Dendritic cell treated with granulocyte-macrophage colony-stimulating factor and Interleukin-4, amounts not matched to agents 40 ng/mL and 50 ng/mL, for 4 days (primary cell): ENCODE results near the gene VWF.
"Not testable (repeated sequence)": the region's sequence is repeated elsewhere in the genome, so short reads cannot be mapped to it uniquely, and the experiment has no call there.

Experiments used
- H3K27ac Mint-ChIP-seq: one replicate; pipeline ENCODE4 v1.8.0; 2022; ENCODE audit warnings: mild to moderate bottlenecking, mixed read lengths
- H3K27me3 Mint-ChIP-seq: one replicate; pipeline ENCODE4 v1.8.0; 2022; ENCODE audit warnings: mild to moderate bottlenecking, mixed read lengths
- H3K36me3 Mint-ChIP-seq: one replicate; pipeline ENCODE4 v1.8.0; 2022; ENCODE audit warnings: low read depth, mixed read lengths
- H3K4me1 Mint-ChIP-seq: one replicate; pipeline ENCODE4 v1.8.0; 2022; ENCODE audit warnings: low read depth, mixed read lengths
- H3K4me3 Mint-ChIP-seq: one replicate; pipeline ENCODE4 v1.8.0; 2022; ENCODE audit warnings: mild to moderate bottlenecking, moderate library complexity, mixed read lengths
- H3K9me3 Mint-ChIP-seq: one replicate; pipeline ENCODE4 v1.8.0; 2022; ENCODE audit warnings: mixed read lengths
- intact Hi-C: fragments of 100-400 bp; cut with micrococcal nuclease; formaldehyde crosslinking; loops from one replicate; pipeline ENCODE4 v1.15.0; 2022

The VWF gene

GRCh38 chr12:6025703-6026298, 98.7 kb downstream of the VWF start:
- H3K4me1 Mint-ChIP-seq, H3K36me3 Mint-ChIP-seq, intact Hi-C loops, H3K27ac Mint-ChIP-seq, H3K4me3 Mint-ChIP-seq, H3K27me3 Mint-ChIP-seq, H3K9me3 Mint-ChIP-seq: not testable (repeated sequence)

GRCh38 chr12:6024066-6024465, 100.4 kb downstream of the VWF start:
- intact Hi-C loops, H3K36me3 Mint-ChIP-seq, H3K27me3 Mint-ChIP-seq: not testable (repeated sequence)

GRCh38 chr12:6020930-6021329, 103.5 kb downstream of the VWF start:
- no peaks in the 10 kb centered on the region for H3K36me3 Mint-ChIP-seq
- peaks cover 5% of the 10 kb centered on the region for H3K27me3 Mint-ChIP-seq
- no peaks in the 10 kb centered on the region for H3K4me1 Mint-ChIP-seq
- no peak overlapping the region for H3K4me3 Mint-ChIP-seq
- intact Hi-C loops = no loop called here
- no peak overlapping the region for H3K27ac Mint-ChIP-seq
- H3K9me3 Mint-ChIP-seq = no peaks in the 10 kb centered on the region

More at GRCh38 chr12:6024066-6024465, 100.4 kb downstream of the VWF start:
- H3K27ac Mint-ChIP-seq, H3K4me3 Mint-ChIP-seq, H3K4me1 Mint-ChIP-seq, H3K9me3 Mint-ChIP-seq: not testable (repeated sequence)

DNA sequence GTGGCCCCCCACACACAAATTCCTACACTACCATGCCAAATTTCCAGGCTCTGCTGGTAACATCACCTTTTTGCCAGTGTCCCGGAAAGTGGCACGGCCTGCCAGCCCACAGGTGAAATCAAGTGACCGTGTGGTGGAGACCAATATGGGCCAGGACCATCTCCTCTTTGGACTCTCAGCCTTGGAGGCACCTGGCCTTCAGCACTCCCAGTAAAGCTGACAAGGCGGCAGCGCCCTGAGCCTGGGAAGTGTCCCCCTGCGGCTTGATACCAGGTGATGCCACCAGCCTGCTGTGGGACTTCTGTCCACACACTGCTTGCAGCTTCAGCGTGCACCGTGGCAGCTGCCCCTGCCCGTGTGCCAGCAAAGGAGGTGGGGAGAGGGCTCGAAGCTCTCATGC, 104.0 kb downstream of the VWF start:
- H3K36me3 Mint-ChIP-seq, H3K4me1 Mint-ChIP-seq, H3K27ac Mint-ChIP-seq, H3K27me3 Mint-ChIP-seq, intact Hi-C loops, H3K9me3 Mint-ChIP-seq, H3K4me3 Mint-ChIP-seq: not testable (repeated sequence)

DNA sequence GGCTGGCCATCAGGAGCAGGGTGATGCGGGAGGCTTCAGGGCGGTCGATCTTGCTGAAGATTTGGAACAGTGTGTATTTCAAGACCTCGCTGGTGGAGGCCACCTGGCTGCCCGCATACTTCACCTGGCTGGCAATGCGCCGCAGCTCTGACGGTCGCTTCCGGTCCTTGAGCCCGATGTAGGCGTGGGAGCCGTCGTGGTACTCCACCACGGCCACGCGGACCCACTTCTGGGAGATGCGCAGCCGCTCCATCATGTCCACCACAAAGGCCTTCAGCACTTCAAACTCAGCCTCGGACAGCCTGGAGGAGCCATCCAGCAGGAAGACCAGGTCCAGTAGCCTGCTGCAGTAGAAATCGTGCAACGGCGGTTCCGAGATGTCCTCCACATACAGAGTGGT, 105.2 kb downstream of the VWF start:
- H3K9me3 Mint-ChIP-seq, H3K4me1 Mint-ChIP-seq, H3K36me3 Mint-ChIP-seq, intact Hi-C loops, H3K27ac Mint-ChIP-seq, H3K27me3 Mint-ChIP-seq, H3K4me3 Mint-ChIP-seq: not testable (repeated sequence)

GRCh38 chr12:6018265-6018664, 106.2 kb downstream of the VWF start:
- no peak overlapping the region for H3K27ac Mint-ChIP-seq
- no peaks in the 10 kb centered on the region for H3K36me3 Mint-ChIP-seq
- H3K4me1 Mint-ChIP-seq = no peaks in the 10 kb centered on the region
- no peak overlapping the region for H3K4me3 Mint-ChIP-seq
- H3K9me3 Mint-ChIP-seq = no peaks in the 10 kb centered on the region
- peaks cover 8% of the 10 kb centered on the region for H3K27me3 Mint-ChIP-seq
- intact Hi-C loops = no loop called here

GRCh38 chr12:6016756-6017155, 107.7 kb downstream of the VWF start:
- H3K4me1 Mint-ChIP-seq = no peaks in the 10 kb centered on the region
- no peaks in the 10 kb centered on the region for H3K36me3 Mint-ChIP-seq
- H3K27ac Mint-ChIP-seq = no peak overlapping the region
- H3K9me3 Mint-ChIP-seq = no peaks in the 10 kb centered on the region
- no peak overlapping the region for H3K4me3 Mint-ChIP-seq
- peaks cover 8% of the 10 kb centered on the region for H3K27me3 Mint-ChIP-seq
- intact Hi-C loops = no loop called here

GRCh38 chr12:6016004-6016403, 108.5 kb downstream of the VWF start:
- intact Hi-C loops, H3K9me3 Mint-ChIP-seq, H3K27me3 Mint-ChIP-seq, H3K4me1 Mint-ChIP-seq, H3K4me3 Mint-ChIP-seq, H3K36me3 Mint-ChIP-seq, H3K27ac Mint-ChIP-seq: not testable (repeated sequence)

DNA sequence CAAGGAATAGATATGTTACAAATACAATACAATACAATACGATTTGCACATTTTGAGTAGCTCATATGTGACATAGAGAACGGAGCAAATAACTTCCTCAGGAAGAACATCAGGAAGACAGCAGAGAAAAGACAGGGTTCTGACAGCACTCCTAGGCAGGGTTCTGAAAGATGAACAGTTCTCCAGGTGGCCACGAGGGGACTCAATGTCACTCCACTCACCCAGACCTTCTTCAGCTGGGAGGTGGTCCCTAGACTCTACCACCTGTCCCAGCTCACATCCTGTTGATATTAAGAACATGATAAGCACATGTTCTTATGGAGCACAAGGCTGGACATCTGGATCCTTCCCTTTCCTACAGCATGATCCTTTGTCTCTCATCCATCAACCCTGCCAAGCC, 109.2 kb downstream of the VWF start:
- H3K27me3 Mint-ChIP-seq, H3K9me3 Mint-ChIP-seq: not testable (repeated sequence)

DNA sequence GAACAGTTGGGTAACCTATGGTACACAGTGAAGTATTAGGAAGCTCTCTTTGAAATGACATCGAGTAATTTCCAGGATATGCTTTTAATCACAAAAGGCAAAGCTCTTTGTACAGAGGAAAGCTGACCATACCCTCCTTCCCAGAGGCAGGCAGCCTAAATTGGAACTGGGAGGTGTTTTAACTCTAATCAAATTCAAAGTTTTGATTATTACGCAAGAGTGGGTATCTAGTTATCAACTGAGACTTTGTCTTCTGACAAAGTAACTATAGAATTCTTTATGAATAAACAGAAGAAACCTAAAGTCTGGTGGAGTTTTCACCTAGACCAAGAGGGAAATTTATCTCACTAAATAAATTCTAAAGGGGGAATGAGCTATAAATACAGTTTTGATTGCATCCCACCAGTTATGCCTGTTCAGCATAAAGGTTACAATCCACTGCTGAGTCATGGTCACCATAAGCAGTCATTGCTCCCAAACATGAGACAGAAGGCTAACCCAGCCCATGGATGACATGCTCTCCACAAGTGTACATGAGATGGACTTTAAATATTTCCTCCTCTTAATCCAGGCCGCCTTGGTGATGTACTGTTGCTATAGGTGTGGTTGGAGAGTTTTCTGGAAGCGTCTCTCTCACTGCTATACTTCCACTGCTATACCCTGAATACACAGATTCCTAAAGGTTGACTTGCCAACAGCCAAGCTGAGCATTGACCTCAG, 113.7 kb downstream of the VWF start:
- H3K27ac Mint-ChIP-seq, H3K36me3 Mint-ChIP-seq, intact Hi-C loops, H3K4me3 Mint-ChIP-seq, H3K4me1 Mint-ChIP-seq, H3K9me3 Mint-ChIP-seq: not testable (repeated sequence)
- peaks cover 15% of the 10 kb centered on the region for H3K27me3 Mint-ChIP-seq

More for the DNA sequence above, 109.2 kb downstream of the VWF start:
- H3K36me3 Mint-ChIP-seq, H3K4me1 Mint-ChIP-seq, intact Hi-C loops, H3K27ac Mint-ChIP-seq, H3K4me3 Mint-ChIP-seq: not testable (repeated sequence)

DNA sequence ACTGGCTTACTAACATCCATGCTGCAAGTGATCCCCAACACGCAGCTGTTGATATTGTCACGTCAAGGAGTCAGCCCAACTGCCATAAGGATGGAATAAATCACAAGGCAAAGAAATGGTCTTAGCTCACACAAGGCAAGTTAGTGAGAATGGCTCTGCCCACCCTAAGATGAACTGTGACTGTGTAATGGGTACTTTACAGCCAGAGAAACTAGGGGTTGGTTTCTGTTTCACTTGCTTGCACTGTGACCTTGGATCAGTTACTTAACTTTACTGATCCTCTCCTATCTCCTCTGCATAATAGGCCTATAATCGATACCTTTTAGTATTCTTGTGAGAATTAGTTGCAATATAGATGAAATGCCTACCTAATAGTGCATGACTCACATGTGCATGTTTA, 127.2 kb downstream of the VWF start:
- H3K4me1 Mint-ChIP-seq = no peaks in the 10 kb centered on the region
- intact Hi-C loops = no loop called here
- H3K9me3 Mint-ChIP-seq = no peaks in the 10 kb centered on the region
- no peak overlapping the region for H3K4me3 Mint-ChIP-seq
- peaks cover 5% of the 10 kb centered on the region for H3K27me3 Mint-ChIP-seq
- H3K27ac Mint-ChIP-seq = no peak overlapping the region
- no peaks in the 10 kb centered on the region for H3K36me3 Mint-ChIP-seq

- intact Hi-C loops = no loop called here
- H3K9me3 Mint-ChIP-seq = no peaks in the 10 kb centered on the region
- no peak overlapping the region for H3K4me3 Mint-ChIP-seq
- H3K4me1 Mint-ChIP-seq = no peaks in the 10 kb centered on the region
- no peak overlapping the region for H3K27ac Mint-ChIP-seq
- no peaks in the 10 kb centered on the region for H3K36me3 Mint-ChIP-seq
- peaks cover 5% of the 10 kb centered on the region for H3K27me3 Mint-ChIP-seq
Measured at GRCh38 chr12:5996459-5996858, 128.0 kb downstream of the VWF start.

GRCh38 chr12:5989621-5990020, 134.8 kb downstream of the VWF start:
- H3K9me3 Mint-ChIP-seq = no peaks in the 10 kb centered on the region
- intact Hi-C loops = no loop called here

GRCh38 chr12:5988659-5989116, 135.8 kb downstream of the VWF start:
- Mint-ChIP-seq H3K27me3 (peaks cover 3% of the 10 kb centered on the region), H3K4me1 (peaks cover 5% of the 10 kb centered on the region), H3K4me3 (no peak overlapping the region), H3K36me3 (no peaks in the 10 kb centered on the region), H3K27ac (no peak overlapping the region), H3K9me3 (no peaks in the 10 kb centered on the region)
- intact Hi-C loops = loop anchor here (1.0 kb wide), 2 partner anchors 52 to 297 kb away; no protein-coding TSS in a partner anchor

More at GRCh38 chr12:5989621-5990020, 134.8 kb downstream of the VWF start:
- Mint-ChIP-seq H3K27me3 (peaks cover 3% of the 10 kb centered on the region), H3K27ac (no peak overlapping the region), H3K4me3 (no peak overlapping the region), H3K36me3 (no peaks in the 10 kb centered on the region), H3K4me1 (peaks cover 5% of the 10 kb centered on the region)

- H3K9me3 Mint-ChIP-seq = no peaks in the 10 kb centered on the region
- peaks cover 3% of the 10 kb centered on the region for H3K27me3 Mint-ChIP-seq
- no peak overlapping the region for H3K27ac Mint-ChIP-seq
- H3K4me3 Mint-ChIP-seq = no peak overlapping the region
- intact Hi-C loops = loop anchor here (1.0 kb wide), 2 partner anchors 52 to 297 kb away; no protein-coding TSS in a partner anchor
- peaks cover 5% of the 10 kb centered on the region for H3K4me1 Mint-ChIP-seq
- H3K36me3 Mint-ChIP-seq = no peaks in the 10 kb centered on the region
Measured at GRCh38 chr12:5988088-5988487, 136.4 kb downstream of the VWF start.
